ENCODE data around the gene LPP. TPM values are rescaled to one million over a fixed set of nuclear protein-coding genes. Genes with fewer than 3 reads are reported as not detected.
A peak's percentile ranks its signal among the peaks of the same experiment; 100 is the strongest.

LPP gene
- total and polyA plus RNA-seq, 5 donors = 14.5 to 205 (median 159) TPM

DNA sequence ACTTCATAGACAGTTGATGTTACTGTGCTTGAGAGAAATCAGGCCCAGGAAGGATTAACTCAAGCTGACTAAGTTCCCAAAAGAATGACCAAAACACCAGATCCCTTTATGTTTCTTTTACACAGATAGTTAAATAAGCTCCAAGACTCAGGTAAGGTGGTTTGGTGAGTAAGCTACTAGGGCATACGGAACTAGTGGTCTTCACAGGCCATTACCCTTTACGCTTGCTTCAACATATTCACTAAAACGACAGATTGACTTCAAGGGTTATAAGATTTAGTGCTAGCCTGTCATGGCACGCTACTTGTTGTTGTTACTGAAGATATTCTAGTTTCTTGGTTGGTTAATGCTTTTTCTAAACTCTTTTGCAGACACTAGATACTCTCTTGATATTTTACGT lies 369.3 kb downstream of the LPP start:
- intact Hi-C loops (cut with DNase I) = no loop called here
- H3K27ac ChIP-seq (ENCODE audit: low read length) = no peak overlapping the region
- no peaks in the 10 kb centered on the region for H3K27me3 ChIP-seq (ENCODE audit: control insufficient read depth, insufficient read depth)
- DNase-seq = no peak
- 96% methylated on average over 5 of the region's 5 CpGs for WGBS
- no peak overlapping the region for H3K4me3 ChIP-seq (ENCODE audit: low read length)
- ATAC-seq = no peak
- H3K9me3 ChIP-seq (ENCODE audit: control insufficient read depth, low read length) = no peaks in the 10 kb centered on the region
- peaks cover 4% of the 10 kb centered on the region for H3K4me1 ChIP-seq (ENCODE audit: control insufficient read depth, insufficient read depth, low read length)

- DNase-seq (no peak), ATAC-seq (no peak)
- H3K9me3 ChIP-seq (ENCODE audit: control insufficient read depth, low read length) = no peaks in the 10 kb centered on the region
- H3K27me3 ChIP-seq (ENCODE audit: control insufficient read depth, insufficient read depth) = no peaks in the 10 kb centered on the region
- intact Hi-C loops (cut with DNase I) = no loop called here
- H3K4me1 ChIP-seq (ENCODE audit: control insufficient read depth, insufficient read depth, low read length) = peaks cover 5% of the 10 kb centered on the region
- no peak overlapping the region for H3K27ac ChIP-seq (ENCODE audit: low read length)
- H3K4me3 ChIP-seq (ENCODE audit: low read length) = no peak overlapping the region
- WGBS = 61% methylated on average over 3 of the region's 3 CpGs
These were observed 370.1 kb downstream of the LPP start for GRCh38 chr3:188524052-188524451.

- Histone ChIP-seq H3K27me3 (ENCODE audit: control insufficient read depth, insufficient read depth) (no peaks in the 10 kb centered on the region), H3K4me1 (ENCODE audit: control insufficient read depth, insufficient read depth, low read length) (peaks cover 5% of the 10 kb centered on the region), H3K9me3 (ENCODE audit: control insufficient read depth, low read length) (no peaks in the 10 kb centered on the region), H3K4me3 (ENCODE audit: low read length) (no peak overlapping the region), H3K27ac (ENCODE audit: low read length) (no peak overlapping the region)
- WGBS = 82% methylated on average over 5 of the region's 5 CpGs
- DNase-seq = peak; percentile 19 to 64 (median 63)
- no peak for ATAC-seq
- intact Hi-C loops (cut with DNase I) = no loop called here
These were observed 372.1 kb downstream of the LPP start for GRCh38 chr3:188526057-188526456.

DNA sequence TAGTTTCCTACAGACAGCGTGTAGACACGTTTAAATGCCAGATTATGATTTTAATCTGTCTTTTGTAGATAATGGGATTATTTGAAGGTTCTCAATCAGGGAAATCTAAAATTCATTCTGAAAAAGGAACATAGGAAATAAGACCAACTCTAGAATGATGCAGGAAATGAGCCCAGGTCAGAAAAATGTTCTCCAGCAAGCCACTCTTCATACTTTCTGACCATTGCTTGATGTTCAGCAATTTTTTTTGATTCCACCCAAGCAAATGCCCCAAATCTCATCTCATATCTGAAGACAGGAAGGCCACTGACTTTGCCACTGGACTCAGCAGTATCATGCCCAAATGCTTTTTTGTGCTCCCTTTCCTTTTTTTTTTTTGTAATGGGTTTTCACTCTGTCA lies 373.4 kb downstream of the LPP start:
- H3K27me3 ChIP-seq (ENCODE audit: control insufficient read depth, insufficient read depth) = no peaks in the 10 kb centered on the region
- intact Hi-C loops (cut with DNase I) = no loop called here
- no peak overlapping the region for H3K4me3 ChIP-seq (ENCODE audit: low read length)
- H3K9me3 ChIP-seq (ENCODE audit: control insufficient read depth, low read length) = no peaks in the 10 kb centered on the region
- peaks cover 5% of the 10 kb centered on the region for H3K4me1 ChIP-seq (ENCODE audit: control insufficient read depth, insufficient read depth, low read length)
- no peak for DNase-seq
- no peak overlapping the region for H3K27ac ChIP-seq (ENCODE audit: low read length)
- WGBS = 95% methylated on average over 2 of the region's 2 CpGs
- ATAC-seq = no peak

DNA sequence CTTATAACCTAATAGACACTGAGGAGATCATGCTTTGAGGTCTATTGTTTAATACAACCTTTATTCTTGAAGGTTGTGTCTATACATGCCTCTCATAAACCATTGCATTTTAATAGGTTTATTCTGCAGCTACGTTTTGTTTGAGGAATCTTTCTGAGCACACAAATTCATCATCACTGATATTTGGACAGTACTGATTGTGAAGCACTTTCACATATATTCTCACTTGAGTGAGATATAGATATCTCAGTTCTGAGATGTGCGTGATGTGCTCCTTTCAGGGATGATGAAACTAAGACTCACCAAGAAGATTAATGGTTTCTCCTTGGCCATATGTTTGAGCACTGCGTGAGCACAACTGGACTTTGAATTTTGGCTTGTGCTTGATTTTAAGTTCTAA lies 374.4 kb downstream of the LPP start:
- H3K27ac ChIP-seq (ENCODE audit: low read length) = no peak overlapping the region
- H3K4me3 ChIP-seq (ENCODE audit: low read length) = no peak overlapping the region
- H3K27me3 ChIP-seq (ENCODE audit: control insufficient read depth, insufficient read depth) = no peaks in the 10 kb centered on the region
- H3K9me3 ChIP-seq (ENCODE audit: control insufficient read depth, low read length) = no peaks in the 10 kb centered on the region
- no peak for DNase-seq
- intact Hi-C loops (cut with DNase I) = no loop called here
- H3K4me1 ChIP-seq (ENCODE audit: control insufficient read depth, insufficient read depth, low read length) = peaks cover 5% of the 10 kb centered on the region
- 84% methylated on average over 3 of the region's 3 CpGs for WGBS
- ATAC-seq = no peak

DNA sequence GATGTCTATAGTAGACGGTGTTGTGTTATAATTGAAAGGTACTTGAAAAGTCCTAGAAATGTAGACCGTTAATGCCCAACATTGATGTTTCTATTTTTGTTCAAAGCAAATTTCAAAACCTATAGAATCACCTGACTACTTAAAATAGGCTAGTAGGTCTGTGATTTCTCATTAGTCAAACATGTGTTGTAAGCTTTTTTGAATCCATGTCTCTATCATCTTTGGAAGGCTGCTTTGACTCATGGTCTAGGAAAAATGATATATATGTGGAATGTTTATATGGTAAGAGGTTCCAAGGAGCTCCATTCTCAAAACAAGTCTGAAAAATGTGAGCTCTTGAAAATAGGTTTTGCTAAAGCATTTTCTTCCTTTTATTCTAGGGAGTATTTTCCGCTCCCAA lies 375.3 kb downstream of the LPP start:
- Histone ChIP-seq H3K4me1 (ENCODE audit: control insufficient read depth, insufficient read depth, low read length) (peaks cover 7% of the 10 kb centered on the region), H3K27ac (ENCODE audit: low read length) (no peak overlapping the region), H3K9me3 (ENCODE audit: control insufficient read depth, low read length) (no peaks in the 10 kb centered on the region), H3K4me3 (ENCODE audit: low read length) (no peak overlapping the region), H3K27me3 (ENCODE audit: control insufficient read depth, insufficient read depth) (no peaks in the 10 kb centered on the region)
- ATAC-seq (no peak), DNase-seq (no peak)
- intact Hi-C loops (cut with DNase I) = no loop called here
- 79% methylated on average over 3 of the region's 3 CpGs for WGBS

- WGBS = 95% methylated on average over 2 of the region's 2 CpGs
- H3K4me3 ChIP-seq (ENCODE audit: low read length) = no peak overlapping the region
- DNase-seq (no peak), ATAC-seq (no peak)
- peaks cover 7% of the 10 kb centered on the region for H3K4me1 ChIP-seq (ENCODE audit: control insufficient read depth, insufficient read depth, low read length)
- no peak overlapping the region for H3K27ac ChIP-seq (ENCODE audit: low read length)
- no peaks in the 10 kb centered on the region for H3K9me3 ChIP-seq (ENCODE audit: control insufficient read depth, low read length)
- intact Hi-C loops (cut with DNase I) = no loop called here
- H3K27me3 ChIP-seq (ENCODE audit: control insufficient read depth, insufficient read depth) = no peaks in the 10 kb centered on the region
These were observed 376.3 kb downstream of the LPP start for GRCh38 chr3:188530226-188530625.

DNA sequence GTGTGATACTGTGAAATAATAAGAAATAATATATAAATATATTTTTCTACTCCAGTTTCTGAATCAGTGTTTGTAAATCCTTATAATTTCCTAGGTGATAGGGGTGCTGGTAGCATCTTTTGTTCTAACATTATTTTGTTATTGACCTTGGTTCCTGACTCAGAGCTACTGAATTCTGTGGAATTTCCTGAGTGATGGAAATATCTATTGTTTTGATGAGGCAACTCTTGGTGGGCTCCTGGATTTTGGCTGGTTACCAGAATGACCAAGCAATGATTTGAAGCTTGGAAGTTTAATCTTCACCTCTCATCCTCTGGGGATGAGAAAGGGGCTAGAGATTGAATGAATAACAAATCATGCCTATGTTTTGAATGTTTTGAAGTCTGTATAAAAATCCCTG lies 377.3 kb downstream of the LPP start:
- ATAC-seq = peak in 1 of 2 donors; percentile 14
- peaks cover 7% of the 10 kb centered on the region for H3K4me1 ChIP-seq (ENCODE audit: control insufficient read depth, insufficient read depth, low read length)
- intact Hi-C loops (cut with DNase I) = no loop called here

DNA sequence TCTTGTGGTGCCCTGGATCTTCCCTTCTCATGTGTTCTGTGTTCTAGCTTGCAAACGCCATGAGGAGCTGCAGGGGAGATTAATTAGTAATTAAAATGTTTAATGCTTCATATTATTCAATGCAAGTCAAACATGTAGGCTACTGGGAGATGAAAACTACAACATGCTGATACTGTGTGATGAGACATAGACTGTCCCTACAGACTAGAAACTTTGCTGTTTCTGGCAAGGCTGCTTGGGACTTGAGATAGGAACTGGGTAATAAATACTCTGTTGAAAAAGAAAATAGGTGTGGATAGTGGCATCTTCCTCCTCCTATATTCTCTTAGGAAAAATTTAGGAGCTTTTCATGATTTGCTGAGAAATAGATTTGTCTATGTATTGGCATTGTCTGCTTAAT lies 379.2 kb downstream of the LPP start:
- no peaks in the 10 kb centered on the region for H3K27me3 ChIP-seq (ENCODE audit: control insufficient read depth, insufficient read depth)
- intact Hi-C loops (cut with DNase I) = no loop called here
- H3K4me3 ChIP-seq (ENCODE audit: low read length) = no peak overlapping the region
- H3K4me1 ChIP-seq (ENCODE audit: control insufficient read depth, insufficient read depth, low read length) = peaks cover 5% of the 10 kb centered on the region
- no peak for ATAC-seq
- H3K27ac ChIP-seq (ENCODE audit: low read length) = no peak overlapping the region
- no peaks in the 10 kb centered on the region for H3K9me3 ChIP-seq (ENCODE audit: control insufficient read depth, low read length)
- WGBS = 77% methylated on average over 1 of the region's 1 CpG
- no peak for DNase-seq

More for the DNA sequence above, 377.3 kb downstream of the LPP start:
- no peak for DNase-seq
- H3K4me3 ChIP-seq (ENCODE audit: low read length) = no peak overlapping the region
- no peaks in the 10 kb centered on the region for H3K27me3 ChIP-seq (ENCODE audit: control insufficient read depth, insufficient read depth)
- H3K9me3 ChIP-seq (ENCODE audit: control insufficient read depth, low read length) = no peaks in the 10 kb centered on the region
- no peak overlapping the region for H3K27ac ChIP-seq (ENCODE audit: low read length)

DNA sequence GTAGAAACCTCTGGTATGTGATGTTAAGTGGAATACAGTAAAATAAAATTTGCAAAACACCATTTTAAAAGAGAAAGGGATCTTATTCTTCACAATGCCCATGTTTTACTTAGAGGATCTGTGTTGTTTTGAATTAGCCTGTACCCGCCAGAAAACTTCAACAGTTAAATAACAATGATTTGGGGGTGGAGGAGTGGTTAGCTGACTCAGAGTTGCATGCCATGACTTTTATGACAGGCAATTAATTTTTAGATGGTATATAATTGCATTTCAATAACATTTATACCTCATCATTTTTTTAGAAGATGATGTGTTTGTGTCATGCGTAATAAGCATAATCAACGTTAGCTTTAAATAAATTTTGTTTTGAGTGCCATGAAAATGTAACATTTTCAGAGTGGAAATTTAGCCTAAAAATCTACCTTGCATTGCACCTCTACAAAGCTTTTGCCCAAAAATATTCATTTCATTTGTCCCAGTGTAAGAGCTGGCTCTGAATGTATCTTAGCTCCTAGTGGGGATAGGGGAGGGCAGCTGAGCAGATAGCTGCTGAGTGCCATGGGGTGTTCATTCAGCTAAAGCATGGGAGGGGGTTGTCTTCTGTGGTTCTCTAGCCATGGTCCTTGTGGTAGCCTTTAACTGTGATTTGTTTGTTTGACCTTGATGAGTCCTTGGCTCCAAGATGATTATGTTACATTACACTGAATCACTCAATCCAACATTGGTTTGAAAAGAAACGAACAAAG lies 379.8 kb downstream of the LPP start:
- ATAC-seq (peak in 1 of 2 donors; percentile 20), DNase-seq (no peak)
- no peak overlapping the region for H3K4me3 ChIP-seq (ENCODE audit: low read length)
- intact Hi-C loops (cut with DNase I) = no loop called here
- WGBS = 89% methylated on average over 4 of the region's 4 CpGs
- H3K4me1 ChIP-seq (ENCODE audit: control insufficient read depth, insufficient read depth, low read length) = peaks cover 4% of the 10 kb centered on the region
- no peaks in the 10 kb centered on the region for H3K9me3 ChIP-seq (ENCODE audit: control insufficient read depth, low read length)
- no peak overlapping the region for H3K27ac ChIP-seq (ENCODE audit: low read length)
- H3K27me3 ChIP-seq (ENCODE audit: control insufficient read depth, insufficient read depth) = no peaks in the 10 kb centered on the region

DNA sequence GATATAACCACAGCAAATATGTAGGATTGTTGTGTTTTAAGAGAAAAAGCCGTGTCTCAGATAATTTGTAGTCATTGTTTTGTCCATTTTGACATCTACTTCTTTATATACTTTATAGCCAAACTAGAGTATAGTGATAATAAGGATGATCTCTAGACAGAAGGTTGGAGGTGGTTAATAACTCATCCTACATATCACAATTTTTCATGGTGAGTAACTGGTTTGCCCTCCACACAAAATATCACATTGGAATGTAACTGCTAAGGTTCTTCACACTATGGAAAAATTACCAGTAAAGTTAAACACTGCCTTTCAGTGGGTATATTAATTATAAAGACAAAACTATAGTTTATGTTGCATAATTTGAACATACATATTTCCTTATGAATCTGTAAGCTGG lies 380.7 kb downstream of the LPP start:
- no peak overlapping the region for H3K27ac ChIP-seq (ENCODE audit: low read length)
- ATAC-seq = no peak
- no peaks in the 10 kb centered on the region for H3K9me3 ChIP-seq (ENCODE audit: control insufficient read depth, low read length)
- DNase-seq = no peak
- no peaks in the 10 kb centered on the region for H3K27me3 ChIP-seq (ENCODE audit: control insufficient read depth, insufficient read depth)
- peaks cover 4% of the 10 kb centered on the region for H3K4me1 ChIP-seq (ENCODE audit: control insufficient read depth, insufficient read depth, low read length)
- intact Hi-C loops (cut with DNase I) = no loop called here
- WGBS = 99% methylated on average over 1 of the region's 1 CpG
- H3K4me3 ChIP-seq (ENCODE audit: low read length) = no peak overlapping the region

DNA sequence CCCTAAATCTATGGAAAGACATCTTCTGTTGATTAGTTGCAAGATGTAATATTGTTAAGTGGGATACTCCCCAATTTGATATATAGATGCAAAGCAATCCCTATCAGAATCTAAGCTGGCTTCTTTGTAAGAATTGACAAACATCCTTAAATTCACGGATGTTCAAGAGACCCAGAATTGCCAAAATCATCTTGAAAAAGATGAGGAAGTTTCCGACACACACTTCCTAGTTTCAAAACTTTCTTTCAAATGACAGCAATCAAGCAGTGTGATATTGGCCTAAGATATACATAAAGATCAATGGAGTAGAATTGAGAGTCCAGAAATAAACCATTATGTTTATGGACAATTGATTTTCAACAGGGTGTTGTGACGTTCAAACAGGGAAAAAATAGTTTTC lies 383.6 kb downstream of the LPP start:
- no peak overlapping the region for H3K27ac ChIP-seq (ENCODE audit: low read length)
- no peaks in the 10 kb centered on the region for H3K27me3 ChIP-seq (ENCODE audit: control insufficient read depth, insufficient read depth)
- no peak overlapping the region for H3K4me3 ChIP-seq (ENCODE audit: low read length)
- WGBS = 88% methylated on average over 3 of the region's 3 CpGs
- intact Hi-C loops (cut with DNase I) = no loop called here
- H3K4me1 ChIP-seq (ENCODE audit: control insufficient read depth, insufficient read depth, low read length) = peaks cover 2% of the 10 kb centered on the region
- ATAC-seq = no peak
- no peak for DNase-seq
- no peaks in the 10 kb centered on the region for H3K9me3 ChIP-seq (ENCODE audit: control insufficient read depth, low read length)
